ENCODE results near the gene CNTNAP3B.
"Not testable (repeated sequence)": the region's sequence is repeated elsewhere in the genome, so short reads cannot be mapped to it uniquely, and the experiment has no call there.

CNTNAP3B gene

GRCh38 chr9:42074868-42075267 is 54.4 kb downstream of the CNTNAP3B start:
- H3K27ac ChIP-seq (ENCODE audit: low read length); ATAC-seq (ENCODE audit: insufficient read depth, low read depth); H3K4me2 ChIP-seq (ENCODE audit: insufficient read depth, low read length); H3K4me3 ChIP-seq (ENCODE audit: low read depth in 1 of 2, low read length in 2 of 2); H3K4me1 ChIP-seq (ENCODE audit: insufficient read depth, low read length); H2AFZ ChIP-seq (ENCODE audit: low read depth, low read length); DNase-seq; H3K9ac ChIP-seq (ENCODE audit: low read depth, low read length); H4K20me1 ChIP-seq (ENCODE audit: insufficient read depth, low read length); H3K36me3 ChIP-seq (ENCODE audit: insufficient read depth, low read length); H3K27me3 ChIP-seq (ENCODE audit: insufficient read depth, low read length, poor library complexity); H3K79me2 ChIP-seq (ENCODE audit: insufficient read depth, low read length); H3K9me3 ChIP-seq (ENCODE audit: insufficient read depth, low read length, severe bottlenecking): not testable (repeated sequence)

GRCh38 chr9:42071026-42071425 is 58.2 kb downstream of the CNTNAP3B start:
- H3K27me3 ChIP-seq (ENCODE audit: insufficient read depth, low read length, poor library complexity); H2AFZ ChIP-seq (ENCODE audit: low read depth, low read length); H3K4me1 ChIP-seq (ENCODE audit: insufficient read depth, low read length); H3K4me2 ChIP-seq (ENCODE audit: insufficient read depth, low read length); H4K20me1 ChIP-seq (ENCODE audit: insufficient read depth, low read length); H3K9me3 ChIP-seq (ENCODE audit: insufficient read depth, low read length, severe bottlenecking); DNase-seq; ATAC-seq (ENCODE audit: insufficient read depth, low read depth); H3K79me2 ChIP-seq (ENCODE audit: insufficient read depth, low read length); H3K27ac ChIP-seq (ENCODE audit: low read length); H3K36me3 ChIP-seq (ENCODE audit: insufficient read depth, low read length); H3K4me3 ChIP-seq (ENCODE audit: low read depth in 1 of 2, low read length in 2 of 2); H3K9ac ChIP-seq (ENCODE audit: low read depth, low read length): not testable (repeated sequence)

- H3K4me1 ChIP-seq (ENCODE audit: insufficient read depth, low read length); H3K36me3 ChIP-seq (ENCODE audit: insufficient read depth, low read length); H3K4me2 ChIP-seq (ENCODE audit: insufficient read depth, low read length); H3K27ac ChIP-seq (ENCODE audit: low read length); H3K4me3 ChIP-seq (ENCODE audit: low read depth in 1 of 2, low read length in 2 of 2); DNase-seq; H3K9ac ChIP-seq (ENCODE audit: low read depth, low read length); H2AFZ ChIP-seq (ENCODE audit: low read depth, low read length); H3K9me3 ChIP-seq (ENCODE audit: insufficient read depth, low read length, severe bottlenecking); H4K20me1 ChIP-seq (ENCODE audit: insufficient read depth, low read length); H3K79me2 ChIP-seq (ENCODE audit: insufficient read depth, low read length); ATAC-seq (ENCODE audit: insufficient read depth, low read depth); H3K27me3 ChIP-seq (ENCODE audit: insufficient read depth, low read length, poor library complexity): not testable (repeated sequence)
Measured at GRCh38 chr9:42070035-42070799, 59.0 kb downstream of the CNTNAP3B start.

- not testable (repeated sequence) for ATAC-seq (ENCODE audit: insufficient read depth, low read depth); H3K27ac ChIP-seq (ENCODE audit: low read length); H4K20me1 ChIP-seq (ENCODE audit: insufficient read depth, low read length)
Measured at GRCh38 chr9:42053874-42054273, 75.4 kb downstream of the CNTNAP3B start.

GRCh38 chr9:42050701-42051100 is 78.5 kb downstream of the CNTNAP3B start:
- not testable (repeated sequence) for H3K9ac ChIP-seq (ENCODE audit: low read depth, low read length); H3K4me1 ChIP-seq (ENCODE audit: insufficient read depth, low read length); H3K4me3 ChIP-seq (ENCODE audit: low read depth in 1 of 2, low read length in 2 of 2); H3K36me3 ChIP-seq (ENCODE audit: insufficient read depth, low read length); H3K27ac ChIP-seq (ENCODE audit: low read length); ATAC-seq (ENCODE audit: insufficient read depth, low read depth); H3K79me2 ChIP-seq (ENCODE audit: insufficient read depth, low read length); H2AFZ ChIP-seq (ENCODE audit: low read depth, low read length); H3K4me2 ChIP-seq (ENCODE audit: insufficient read depth, low read length); H3K27me3 ChIP-seq (ENCODE audit: insufficient read depth, low read length, poor library complexity); H3K9me3 ChIP-seq (ENCODE audit: insufficient read depth, low read length, severe bottlenecking); DNase-seq; H4K20me1 ChIP-seq (ENCODE audit: insufficient read depth, low read length)

More at GRCh38 chr9:42053874-42054273, 75.4 kb downstream of the CNTNAP3B start:
- not testable (repeated sequence) for H2AFZ ChIP-seq (ENCODE audit: low read depth, low read length); H3K36me3 ChIP-seq (ENCODE audit: insufficient read depth, low read length); H3K4me3 ChIP-seq (ENCODE audit: low read depth in 1 of 2, low read length in 2 of 2); H3K9ac ChIP-seq (ENCODE audit: low read depth, low read length); DNase-seq; H3K4me1 ChIP-seq (ENCODE audit: insufficient read depth, low read length); H3K79me2 ChIP-seq (ENCODE audit: insufficient read depth, low read length); H3K27me3 ChIP-seq (ENCODE audit: insufficient read depth, low read length, poor library complexity); H3K9me3 ChIP-seq (ENCODE audit: insufficient read depth, low read length, severe bottlenecking); H3K4me2 ChIP-seq (ENCODE audit: insufficient read depth, low read length)

GRCh38 chr9:42044422-42045010 is 84.7 kb downstream of the CNTNAP3B start:
- H2AFZ ChIP-seq (ENCODE audit: low read depth, low read length); H3K4me2 ChIP-seq (ENCODE audit: insufficient read depth, low read length): not testable (repeated sequence)

GRCh38 chr9:42033541-42033940 is 95.7 kb downstream of the CNTNAP3B start:
- H3K36me3 ChIP-seq (ENCODE audit: insufficient read depth, low read length); H2AFZ ChIP-seq (ENCODE audit: low read depth, low read length); H3K27ac ChIP-seq (ENCODE audit: low read length); H3K9me3 ChIP-seq (ENCODE audit: insufficient read depth, low read length, severe bottlenecking); H3K79me2 ChIP-seq (ENCODE audit: insufficient read depth, low read length); H3K4me1 ChIP-seq (ENCODE audit: insufficient read depth, low read length); ATAC-seq (ENCODE audit: insufficient read depth, low read depth); DNase-seq; H3K9ac ChIP-seq (ENCODE audit: low read depth, low read length); H4K20me1 ChIP-seq (ENCODE audit: insufficient read depth, low read length); H3K27me3 ChIP-seq (ENCODE audit: insufficient read depth, low read length, poor library complexity); H3K4me2 ChIP-seq (ENCODE audit: insufficient read depth, low read length); H3K4me3 ChIP-seq (ENCODE audit: low read depth in 1 of 2, low read length in 2 of 2): not testable (repeated sequence)

More at GRCh38 chr9:42044422-42045010, 84.7 kb downstream of the CNTNAP3B start:
- not testable (repeated sequence) for H3K9me3 ChIP-seq (ENCODE audit: insufficient read depth, low read length, severe bottlenecking); H3K4me3 ChIP-seq (ENCODE audit: low read depth in 1 of 2, low read length in 2 of 2); DNase-seq; ATAC-seq (ENCODE audit: insufficient read depth, low read depth); H3K27ac ChIP-seq (ENCODE audit: low read length); H3K27me3 ChIP-seq (ENCODE audit: insufficient read depth, low read length, poor library complexity); H3K36me3 ChIP-seq (ENCODE audit: insufficient read depth, low read length); H4K20me1 ChIP-seq (ENCODE audit: insufficient read depth, low read length); H3K9ac ChIP-seq (ENCODE audit: low read depth, low read length); H3K79me2 ChIP-seq (ENCODE audit: insufficient read depth, low read length); H3K4me1 ChIP-seq (ENCODE audit: insufficient read depth, low read length)

- ATAC-seq (ENCODE audit: insufficient read depth, low read depth); H3K9ac ChIP-seq (ENCODE audit: low read depth, low read length); H3K4me3 ChIP-seq (ENCODE audit: low read depth in 1 of 2, low read length in 2 of 2); H3K4me1 ChIP-seq (ENCODE audit: insufficient read depth, low read length); H3K27ac ChIP-seq (ENCODE audit: low read length); H2AFZ ChIP-seq (ENCODE audit: low read depth, low read length); H3K27me3 ChIP-seq (ENCODE audit: insufficient read depth, low read length, poor library complexity); H3K9me3 ChIP-seq (ENCODE audit: insufficient read depth, low read length, severe bottlenecking); DNase-seq; H3K4me2 ChIP-seq (ENCODE audit: insufficient read depth, low read length); H3K79me2 ChIP-seq (ENCODE audit: insufficient read depth, low read length); H3K36me3 ChIP-seq (ENCODE audit: insufficient read depth, low read length); H4K20me1 ChIP-seq (ENCODE audit: insufficient read depth, low read length): not testable (repeated sequence)
Measured at GRCh38 chr9:42020639-42021038, 108.6 kb downstream of the CNTNAP3B start.
